NCI-H2171 treated with DMSO at 0.1 percent for 48 hours (cell line): ENCODE data around the gene CCNY.
A peak's percentile ranks its signal among the peaks of the same experiment; 100 is the strongest.
"Not testable (repeated sequence)": the region's sequence is repeated elsewhere in the genome, so short reads cannot be mapped to it uniquely, and the experiment has no call there.

Experiments
- DNase-seq: peaks from one replicate; lab custom pipeline; 2025; lab: John Stamatoyannopoulos, UW

CCNY gene

DNA sequence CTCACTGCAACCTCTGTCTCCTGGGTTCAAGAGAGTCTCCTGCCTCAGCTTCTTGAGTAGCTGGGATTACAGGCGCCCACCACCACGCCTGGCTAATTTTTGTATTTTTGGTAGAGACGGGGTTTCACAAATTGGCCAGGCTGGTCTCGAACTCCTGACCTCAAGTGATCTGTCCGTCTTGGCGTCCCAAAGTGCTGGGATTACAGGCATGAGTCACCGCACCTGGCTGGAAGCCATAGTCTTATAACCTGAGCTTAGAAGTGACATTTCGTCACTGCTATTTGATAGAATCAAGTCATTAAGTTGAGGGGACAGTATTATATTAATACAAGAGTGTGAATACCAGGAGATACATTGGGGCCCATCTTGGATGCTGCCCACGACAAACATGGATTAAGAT lies 17.9 kb downstream of the CCNY start:
- DNase-seq: not testable (repeated sequence)

GRCh38 chr10:35355971-35356724 lies 19.8 kb downstream of the CCNY start:
- DNase-seq: no peak

DNA sequence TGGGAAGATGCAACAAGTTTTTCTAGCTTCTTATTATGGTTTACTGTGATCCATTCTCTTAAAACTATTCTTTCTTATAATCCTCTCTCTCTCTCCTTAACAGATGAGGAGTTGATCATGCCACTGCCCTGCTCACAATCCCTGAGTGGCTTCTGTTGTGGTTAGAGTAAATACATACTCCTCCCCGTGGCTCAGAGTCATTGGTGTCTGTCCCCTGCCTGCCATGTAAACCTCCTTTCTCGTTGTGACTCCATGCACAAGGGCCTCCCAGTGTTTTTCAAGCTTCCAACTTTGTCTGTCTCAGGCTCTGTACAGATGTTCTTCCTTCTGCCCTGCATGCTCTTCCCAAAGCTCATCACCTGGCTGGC lies 20.4 kb downstream of the CCNY start:
- no peak for DNase-seq

DNA sequence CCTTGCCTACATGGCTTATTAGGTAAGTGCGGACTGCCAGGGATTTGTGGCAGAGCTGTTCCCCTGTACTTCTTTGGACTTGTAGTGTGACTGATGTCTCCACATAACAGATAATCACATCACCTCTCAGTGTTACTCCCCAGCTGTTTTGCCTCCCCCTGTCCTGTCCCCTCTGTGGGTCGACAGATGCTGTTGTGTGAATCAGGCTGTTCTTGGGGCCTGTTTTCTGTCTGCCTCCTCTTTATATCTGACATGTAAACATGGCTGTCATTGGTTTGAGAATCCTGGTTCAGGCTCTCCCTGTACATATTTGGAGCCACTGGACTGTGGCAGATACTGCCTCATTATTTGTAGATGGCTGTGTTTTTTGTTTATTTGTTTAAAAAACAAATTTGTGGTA lies 22.7 kb downstream of the CCNY start:
- DNase-seq: peak; percentile 47

GRCh38 chr10:35359873-35360272 lies 23.6 kb downstream of the CCNY start:
- no peak for DNase-seq

DNA sequence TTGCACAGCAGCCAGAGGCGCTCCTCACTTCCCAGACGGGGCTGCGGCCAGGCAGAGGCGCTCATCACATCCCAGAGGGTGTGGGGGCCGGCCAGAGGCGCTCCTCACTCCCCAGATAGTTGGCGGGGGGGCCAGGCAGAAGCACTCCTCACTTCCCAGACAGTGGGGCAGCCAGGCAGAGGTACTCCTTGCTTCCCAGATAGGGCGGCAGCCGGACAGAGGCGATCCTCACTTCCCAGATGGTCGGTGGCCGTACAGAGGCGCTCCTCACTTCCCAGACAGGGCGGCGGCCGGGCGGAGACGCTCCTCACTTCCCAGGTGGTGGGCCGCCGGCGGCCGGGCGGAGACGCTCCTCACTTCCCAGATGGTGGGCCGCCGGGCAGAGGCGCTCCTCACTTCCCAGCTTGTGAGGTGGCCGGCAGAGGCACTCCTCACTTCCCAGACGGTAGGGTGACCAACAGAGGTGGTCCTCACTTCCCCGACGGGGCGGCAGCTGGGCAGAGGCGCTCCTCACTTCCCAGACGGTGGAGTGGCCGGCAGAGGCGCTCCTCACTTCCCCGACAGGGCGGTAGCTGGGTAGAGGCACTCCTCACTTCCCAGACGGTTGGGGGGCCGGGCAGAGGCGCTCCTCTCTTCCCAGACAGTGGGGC lies 26.5 kb downstream of the CCNY start:
- DNase-seq: no peak

GRCh38 chr10:35363587-35363986 lies 27.3 kb downstream of the CCNY start:
- DNase-seq: no peak

DNA sequence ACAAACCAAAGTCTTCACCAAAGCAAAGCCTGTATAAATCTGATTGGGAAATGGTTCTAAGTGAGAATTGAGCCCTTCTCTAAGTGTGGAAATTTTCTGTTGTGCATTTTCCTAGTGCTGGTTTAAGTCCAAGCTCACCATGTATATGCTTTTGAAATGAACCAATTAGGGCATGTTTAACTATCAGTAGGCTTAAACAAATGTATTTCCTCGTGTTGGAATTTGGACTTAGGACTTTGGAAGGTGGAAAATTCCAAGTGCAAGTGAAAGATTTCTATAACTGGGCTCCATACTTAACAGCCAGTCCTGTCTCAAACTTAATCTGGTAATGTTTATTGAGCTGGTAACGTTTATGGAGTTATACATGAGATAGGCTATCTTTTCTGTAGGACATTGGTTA lies 28.5 kb downstream of the CCNY start:
- DNase-seq: no peak

DNA sequence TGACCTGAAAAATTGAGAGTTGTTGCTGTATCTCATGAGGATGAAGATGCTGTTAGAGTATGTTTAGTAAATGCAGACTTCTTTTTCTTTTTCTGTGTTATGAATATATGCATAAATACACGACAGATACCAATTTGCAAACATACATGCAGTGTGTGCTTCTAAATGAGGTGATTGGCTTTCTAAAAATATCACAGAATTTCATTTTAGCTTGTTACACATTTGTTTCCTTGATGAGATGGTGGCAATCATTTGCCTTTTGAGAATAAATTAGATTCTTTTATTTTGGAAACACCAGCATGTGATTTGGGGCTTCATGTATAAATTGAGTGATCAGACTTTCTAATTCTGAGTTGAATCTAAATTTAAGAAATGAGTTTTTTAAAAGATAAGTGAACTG lies 29.7 kb downstream of the CCNY start:
- no peak for DNase-seq

DNA sequence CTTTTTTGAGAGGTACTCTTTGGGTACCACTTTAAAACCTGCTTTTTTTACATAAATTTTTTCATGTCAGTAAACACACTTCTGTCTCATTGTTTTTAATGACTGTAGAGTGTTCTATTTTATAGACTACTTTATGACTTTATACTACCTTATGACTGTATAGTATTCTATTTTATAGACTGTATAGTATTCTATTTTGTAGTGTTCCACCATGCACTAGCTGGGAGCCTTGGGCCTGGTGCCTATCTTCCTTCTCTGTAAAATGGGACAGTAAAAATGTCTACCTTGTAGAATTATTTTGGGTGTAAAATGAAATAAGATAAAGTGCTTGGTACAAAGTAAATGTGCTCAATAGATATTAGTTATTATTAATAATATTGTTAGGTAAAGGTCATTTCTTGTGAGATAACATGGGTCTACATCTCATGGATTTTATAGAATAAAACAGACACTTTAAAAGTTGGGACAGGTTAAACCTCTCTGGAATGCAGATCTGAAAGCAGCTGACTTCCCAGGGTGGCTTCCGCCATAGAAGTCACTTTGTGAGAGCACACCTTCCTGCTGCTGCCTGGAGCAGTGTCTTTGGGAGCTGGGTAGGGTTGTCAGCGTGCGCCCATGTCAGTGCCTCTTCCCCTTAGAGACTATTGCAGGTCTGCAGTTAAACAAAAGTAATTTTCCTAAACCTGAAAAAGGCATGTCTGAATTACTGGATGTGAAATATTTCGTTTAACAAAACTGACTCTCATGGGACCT lies 31.0 kb downstream of the CCNY start:
- no peak for DNase-seq

DNA sequence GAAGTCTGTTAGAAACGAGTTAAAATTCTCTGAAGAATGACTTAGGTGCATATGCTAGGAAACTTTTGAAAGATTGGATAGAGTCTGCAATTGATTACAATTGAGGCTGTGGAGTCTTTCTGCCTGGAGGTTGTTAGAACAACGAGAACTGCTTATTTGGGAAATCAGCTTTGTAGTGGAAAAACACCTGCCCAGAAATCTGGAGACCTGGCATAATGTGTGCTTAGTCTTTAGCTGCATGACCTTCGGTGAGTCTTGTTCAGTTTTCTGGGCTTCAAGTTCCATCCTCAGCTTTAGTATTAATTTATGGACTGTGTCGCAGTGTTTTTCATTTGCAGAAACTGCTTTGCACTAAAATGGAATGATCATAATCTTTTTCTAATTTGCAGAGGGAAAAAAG lies 31.7 kb downstream of the CCNY start:
- DNase-seq: no peak

DNA sequence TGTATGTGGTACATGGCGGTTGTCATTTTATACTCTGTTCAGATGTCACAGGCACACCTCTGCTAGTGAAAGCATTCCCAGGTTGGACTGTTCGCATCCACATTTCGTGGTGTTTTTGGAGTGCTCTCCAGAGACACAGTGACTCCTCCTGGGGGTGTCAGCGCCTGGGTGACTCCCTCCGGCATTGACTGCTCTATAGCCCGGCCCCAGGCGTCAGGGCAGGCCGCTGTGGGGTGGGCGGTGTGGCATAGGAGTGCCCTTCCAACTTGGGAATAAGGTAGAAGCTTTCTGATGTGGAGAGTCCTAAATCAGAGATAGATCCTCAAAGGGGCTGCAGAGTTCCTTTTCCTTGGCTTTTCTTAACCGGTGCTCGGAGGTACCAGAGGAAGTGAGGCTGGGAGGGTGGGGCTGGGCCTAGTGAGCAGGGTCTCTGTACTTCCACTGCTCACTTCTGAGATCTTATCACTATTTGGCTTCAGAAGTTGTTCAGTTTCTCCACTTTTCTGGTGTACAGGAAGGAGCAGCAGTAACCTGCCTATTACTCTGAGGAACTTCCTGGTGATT lies 32.3 kb downstream of the CCNY start:
- DNase-seq: no peak

GRCh38 chr10:35369049-35369611 lies 32.8 kb downstream of the CCNY start:
- DNase-seq: no peak

GRCh38 chr10:35371731-35372130 lies 35.4 kb downstream of the CCNY start:
- no peak for DNase-seq

- no peak for DNase-seq
Observed at GRCh38 chr10:35372329-35372728, 36.0 kb downstream of the CCNY start.

DNA sequence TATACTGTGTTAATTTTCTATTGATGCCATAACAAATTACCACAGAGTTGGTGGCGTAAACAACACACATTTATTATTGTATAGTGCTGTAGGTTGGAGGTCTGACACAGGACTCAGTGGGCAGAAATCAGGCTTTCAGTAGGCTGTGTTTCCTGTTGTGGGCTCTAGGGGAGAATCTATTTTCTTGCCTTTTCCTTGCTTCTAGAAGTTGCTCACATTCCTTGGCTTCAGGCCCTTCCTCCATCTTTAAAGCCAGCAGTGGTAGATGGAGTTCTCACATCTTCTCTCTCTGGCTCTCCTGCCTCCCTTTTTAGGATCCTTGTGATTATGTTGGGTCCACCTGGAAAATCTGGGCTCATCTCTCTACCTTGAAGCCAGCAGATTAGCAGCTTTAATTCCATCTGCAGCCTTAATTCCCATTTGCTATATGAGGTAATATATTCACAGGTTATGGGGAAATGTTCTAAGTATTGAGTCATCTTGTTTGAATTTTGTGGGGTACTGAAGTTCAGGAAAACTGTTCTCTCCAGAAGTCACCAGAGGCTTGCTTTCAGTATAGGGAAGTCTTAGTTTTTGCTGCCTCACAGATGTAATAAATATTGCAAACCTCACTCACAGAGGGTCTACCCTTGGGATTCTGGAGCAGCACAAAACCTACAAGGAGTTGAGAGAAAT lies 38.9 kb downstream of the CCNY start:
- no peak for DNase-seq

- no peak for DNase-seq
Observed at GRCh38 chr10:35377050-35377728, 40.9 kb downstream of the CCNY start.

GRCh38 chr10:35378541-35379210 lies 42.4 kb downstream of the CCNY start:
- no peak for DNase-seq

GRCh38 chr10:35379226-35380137 lies 43.2 kb downstream of the CCNY start:
- no peak for DNase-seq

- DNase-seq: no peak
Observed at GRCh38 chr10:35382096-35382495, 45.8 kb downstream of the CCNY start.
